Panc1 (cell line): ENCODE results near the gene LMO1.

Experiments used
- CTCF ChIP-seq: fragments of 450-650 bp; IDR thresholded peaks from 2 replicates; pipeline ENCODE4 v1.5.1; 2017; ENCODE audit warnings: mild to moderate bottlenecking
- POLR2AphosphoS5 ChIP-seq: IDR thresholded peaks from 2 replicates; pipeline ENCODE4 v1.6.1; 2012; ENCODE audit warnings: mild to moderate bottlenecking, low read depth, low read length, moderate library complexity
- TCF7L2 ChIP-seq: IDR thresholded peaks from 2 replicates; pipeline ENCODE4 v1.6.1; 2011; ENCODE audit warnings: mild to moderate bottlenecking, low read depth, low read length, inconsistent platforms
- TF ChIP-seq, protein P1 (sequence below), 2 experiments: IDR thresholded peaks; 2 replicates each; pipeline ENCODE4 v1.6.1; 2011 to 2012; ENCODE audit warnings: low read depth in 2 of 2, control low read depth in 1 of 2, low read length in 1 of 2, mild to moderate bottlenecking in 1 of 2, moderate library complexity in 1 of 2; ENCODE audit not compliant: insufficient read depth in 1 of 2

GRCh38 chr11:8178297-8178696 lies 85.4 kb downstream of the LMO1 start:
- TF ChIP-seq POLR2AphosphoS5 (no peak), CTCF (no peak), TCF7L2 (no peak)
- TF ChIP-seq, protein P1, sequence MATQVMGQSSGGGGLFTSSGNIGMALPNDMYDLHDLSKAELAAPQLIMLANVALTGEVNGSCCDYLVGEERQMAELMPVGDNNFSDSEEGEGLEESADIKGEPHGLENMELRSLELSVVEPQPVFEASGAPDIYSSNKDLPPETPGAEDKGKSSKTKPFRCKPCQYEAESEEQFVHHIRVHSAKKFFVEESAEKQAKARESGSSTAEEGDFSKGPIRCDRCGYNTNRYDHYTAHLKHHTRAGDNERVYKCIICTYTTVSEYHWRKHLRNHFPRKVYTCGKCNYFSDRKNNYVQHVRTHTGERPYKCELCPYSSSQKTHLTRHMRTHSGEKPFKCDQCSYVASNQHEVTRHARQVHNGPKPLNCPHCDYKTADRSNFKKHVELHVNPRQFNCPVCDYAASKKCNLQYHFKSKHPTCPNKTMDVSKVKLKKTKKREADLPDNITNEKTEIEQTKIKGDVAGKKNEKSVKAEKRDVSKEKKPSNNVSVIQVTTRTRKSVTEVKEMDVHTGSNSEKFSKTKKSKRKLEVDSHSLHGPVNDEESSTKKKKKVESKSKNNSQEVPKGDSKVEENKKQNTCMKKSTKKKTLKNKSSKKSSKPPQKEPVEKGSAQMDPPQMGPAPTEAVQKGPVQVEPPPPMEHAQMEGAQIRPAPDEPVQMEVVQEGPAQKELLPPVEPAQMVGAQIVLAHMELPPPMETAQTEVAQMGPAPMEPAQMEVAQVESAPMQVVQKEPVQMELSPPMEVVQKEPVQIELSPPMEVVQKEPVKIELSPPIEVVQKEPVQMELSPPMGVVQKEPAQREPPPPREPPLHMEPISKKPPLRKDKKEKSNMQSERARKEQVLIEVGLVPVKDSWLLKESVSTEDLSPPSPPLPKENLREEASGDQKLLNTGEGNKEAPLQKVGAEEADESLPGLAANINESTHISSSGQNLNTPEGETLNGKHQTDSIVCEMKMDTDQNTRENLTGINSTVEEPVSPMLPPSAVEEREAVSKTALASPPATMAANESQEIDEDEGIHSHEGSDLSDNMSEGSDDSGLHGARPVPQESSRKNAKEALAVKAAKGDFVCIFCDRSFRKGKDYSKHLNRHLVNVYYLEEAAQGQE (IDR thresholded peaks at IDR 0.05; ENCODE audit: insufficient read depth in 1 of 2, low read depth in 2 of 2, low read length in 1 of 2): no peak
